CD14-positive monocyte (primary cell): Measurements from ENCODE around the gene JAM3. TPM values are rescaled to one million over a fixed set of nuclear protein-coding genes. Genes with fewer than 3 reads are reported as not detected.

ENCODE experiments used
- DNase-seq, 3 donors: peaks; one replicate each; pipeline ENCODE4 v3.0.0-alpha.2; 2011 to 2022
- H2AFZ ChIP-seq: 2 replicates; pipeline ENCODE4 v1.6.0; 2012; ENCODE audit warnings: mild to moderate bottlenecking, low read depth, low read length, inconsistent platforms; ENCODE audit not compliant: insufficient read depth, poor library complexity, severe bottlenecking
- H3K27ac ChIP-seq, 2 donors: 1 replicate in 1 of 2; 2 replicates in 1 of 2; pipeline ENCODE4 v1.5.1; 2012 to 2013; ENCODE audit warnings: low read length in 2 of 2, control low read depth in 1 of 2, inconsistent platforms in 1 of 2, low read depth in 1 of 2, mild to moderate bottlenecking in 1 of 2
- H3K27me3 ChIP-seq, 2 donors: one replicate each; pipeline versions ENCODE4 v1.6.0 to v1.6.1; 2011 to 2013; ENCODE audit warnings: low read length in 2 of 2; ENCODE audit not compliant: control insufficient read depth in 2 of 2, insufficient read depth in 2 of 2
- H3K36me3 ChIP-seq, 2 donors: replicated peaks in 1 of 2; 1 replicate in 1 of 2; 2 replicates in 1 of 2; pipeline versions ENCODE4 v1.5.1 to v1.6.1; 2012 to 2013; ENCODE audit warnings: low read length in 2 of 2, control low read depth in 1 of 2, inconsistent platforms in 1 of 2, mild to moderate bottlenecking in 1 of 2; ENCODE audit not compliant: insufficient read depth in 2 of 2, control insufficient read depth in 1 of 2
- H3K4me1 ChIP-seq, 2 donors: 1 replicate in 1 of 2; 2 replicates in 1 of 2; pipeline versions ENCODE4 v1.5.1 to v1.6.1; 2012 to 2013; ENCODE audit warnings: low read length in 2 of 2, control low read depth in 1 of 2, inconsistent platforms in 1 of 2, mild to moderate bottlenecking in 1 of 2, moderate library complexity in 1 of 2; ENCODE audit not compliant: insufficient read depth in 2 of 2, control insufficient read depth in 1 of 2
- H3K4me2 ChIP-seq: replicated peaks from 2 replicates; pipeline ENCODE3; 2012; ENCODE audit warnings: low read length, moderate library complexity, mild to moderate bottlenecking; ENCODE audit not compliant: poor library complexity, severe bottlenecking; ENCODE audit errors: extremely low read depth
- H3K4me3 ChIP-seq, 3 experiments: fragments of 200-600 bp in 1 of 3; sonication (generic) in 1 of 3; replicated peaks in 1 of 3; 1 replicate in 2 of 3; 2 replicates in 1 of 3; pipeline ENCODE4 v1.5.1; 2011 to 2013; ENCODE audit warnings: low read length in 3 of 3, mild to moderate bottlenecking in 3 of 3, control low read depth in 2 of 3, low read depth in 2 of 3, inconsistent platforms in 1 of 3, moderate library complexity in 1 of 3
- H3K79me2 ChIP-seq: 2 replicates; pipeline ENCODE4 v1.6.0; 2012; ENCODE audit warnings: mild to moderate bottlenecking, control low read depth, inconsistent platforms, low read length, moderate library complexity; ENCODE audit not compliant: insufficient read depth
- H3K9ac ChIP-seq: 2 replicates; pipeline ENCODE4 v1.6.0; 2017; ENCODE audit warnings: low read length, mild to moderate bottlenecking; ENCODE audit not compliant: insufficient read depth, poor library complexity, severe bottlenecking
- H3K9me3 ChIP-seq, 2 donors: replicated peaks in 1 of 2; 1 replicate in 1 of 2; 2 replicates in 1 of 2; pipeline versions ENCODE4 v1.5.1 to v1.6.1; 2012 to 2013; ENCODE audit warnings: low read length in 2 of 2, control low read depth in 1 of 2; ENCODE audit not compliant: control insufficient read depth in 1 of 2, insufficient read depth in 1 of 2
- H4K20me1 ChIP-seq: 2 replicates; pipeline ENCODE4 v1.6.0; 2012; ENCODE audit warnings: mild to moderate bottlenecking, low read length, control low read depth, moderate library complexity; ENCODE audit not compliant: insufficient read depth
- H3K27ac Mint-ChIP-seq, 7 donors: one replicate each; pipeline ENCODE4 v1.8.0; 2020; ENCODE audit warnings: mild to moderate bottlenecking in 7 of 7, mixed read lengths in 7 of 7, moderate library complexity in 6 of 7, inconsistent platforms in 2 of 7
- H3K27me3 Mint-ChIP-seq, 3 donors: one replicate each; pipeline ENCODE4 v1.8.0; 2021 to 2022; ENCODE audit warnings: low read depth in 3 of 3, mild to moderate bottlenecking in 3 of 3, mixed read lengths in 3 of 3, moderate library complexity in 3 of 3, inconsistent platforms in 1 of 3
- H3K36me3 Mint-ChIP-seq, 2 donors: one replicate each; pipeline ENCODE4 v1.8.0; 2020; ENCODE audit warnings: mixed read lengths in 2 of 2, inconsistent platforms in 1 of 2, mild to moderate bottlenecking in 1 of 2
- H3K4me1 Mint-ChIP-seq: one replicate; pipeline ENCODE4 v1.8.0; 2020; ENCODE audit warnings: mild to moderate bottlenecking, mixed read lengths
- H3K4me3 Mint-ChIP-seq, 2 donors: one replicate each; pipeline ENCODE4 v1.8.0; 2020; ENCODE audit warnings: mild to moderate bottlenecking in 2 of 2, mixed read lengths in 2 of 2, moderate library complexity in 1 of 2
- H3K9me3 Mint-ChIP-seq, 7 donors: one replicate each; pipeline ENCODE4 v1.8.0; 2020 to 2022; ENCODE audit warnings: mixed read lengths in 7 of 7, mild to moderate bottlenecking in 6 of 7, moderate library complexity in 6 of 7, inconsistent platforms in 2 of 7
- WGBS: methylation state at CpG from one replicate; pipeline ENCODE4 v1.1.5; 2013; ENCODE audit warnings: missing lambda C conversion rate; ENCODE audit not compliant: insufficient coverage; 5-methylcytosine and 5-hydroxymethylcytosine counted together
- intact Hi-C, 2 donors: fragments of 100-400 bp; cut with micrococcal nuclease; formaldehyde crosslinking; loops; one replicate each; pipeline versions ENCODE4 v1.15.0 to v1.15.1; 2023
- polyA plus RNA-seq, 3 donors: library from polyadenylated mRNA; depleted of rRNA in 1 of 3; unstranded in 2 of 3; stranded (reverse) in 1 of 3; fragments of 300-500 nt in 2 of 3; fragments of >200 nt in 1 of 3; fragmentation: Illumina TruSeq in 2 of 3; gene quantifications; 1 replicate in 2 of 3; 2 replicates in 1 of 3; pipeline ENCODE4 v1.2.3, GENCODE V29; 2012 to 2021
- TF ChIP-seq, protein P1 (sequence below): fragments of 200-600 bp; IDR thresholded peaks from one replicate; pipeline ENCODE4 v1.8.0; 2022; ENCODE audit warnings: antibody characterized with exemption, mild to moderate bottlenecking

Gene JAM3
- polyA plus RNA-seq, 3 donors, result 0.03 to 0.25 (median 0.12) TPM

DNA sequence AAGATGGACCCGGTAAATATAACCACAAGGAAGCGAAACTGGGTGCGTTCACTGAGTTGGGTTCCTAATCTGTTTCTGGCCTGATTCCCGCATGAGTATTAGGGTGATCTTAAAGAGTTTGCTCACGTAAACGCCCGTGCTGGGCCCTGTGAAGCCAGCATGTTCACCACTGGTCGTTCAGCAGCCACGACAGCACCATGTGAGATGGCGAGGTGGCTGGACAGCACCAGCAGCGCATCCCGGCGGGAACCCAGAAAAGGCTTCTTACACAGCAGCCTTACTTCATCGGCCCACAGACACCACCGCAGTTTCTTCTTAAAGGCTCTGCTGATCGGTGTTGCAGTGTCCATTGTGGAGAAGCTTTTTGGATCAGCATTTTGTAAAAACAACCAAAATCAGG lies 80.5 kb downstream of the JAM3 start:
- H3K9ac ChIP-seq, result no peak overlapping the region
- H3K36me3 Mint-ChIP-seq, result peaks cover 42 to 59% of the 10 kb centered on the region in 2 donors

DNA sequence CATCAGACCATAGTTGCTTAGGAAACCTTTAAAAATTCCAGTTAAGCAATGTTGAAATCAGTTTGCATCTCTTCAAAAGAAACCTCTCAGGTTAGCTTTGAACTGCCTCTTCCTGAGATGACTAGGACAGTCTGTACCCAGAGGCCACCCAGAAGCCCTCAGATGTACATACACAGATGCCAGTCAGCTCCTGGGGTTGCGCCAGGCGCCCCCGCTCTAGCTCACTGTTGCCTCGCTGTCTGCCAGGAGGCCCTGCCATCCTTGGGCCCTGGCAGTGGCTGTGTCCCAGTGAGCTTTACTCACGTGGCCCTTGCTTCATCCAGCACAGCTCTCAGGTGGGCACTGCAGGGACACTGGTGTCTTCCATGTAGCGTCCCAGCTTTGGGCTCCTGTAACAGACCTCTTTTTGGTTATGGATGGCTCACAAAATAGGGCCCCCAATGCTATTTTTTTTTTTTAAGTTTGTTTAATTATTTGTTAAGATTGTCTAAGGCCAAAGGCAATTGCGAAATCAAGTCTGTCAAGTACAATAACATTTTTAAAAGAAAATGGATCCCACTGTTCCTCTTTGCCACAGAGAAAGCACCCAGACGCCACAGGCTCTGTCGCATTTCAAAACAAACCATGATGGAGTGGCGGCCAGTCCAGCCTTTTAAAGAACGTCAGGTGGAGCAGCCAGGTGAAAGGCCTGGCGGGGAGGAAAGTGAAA lies 81.5 kb downstream of the JAM3 start:
- H3K27ac Mint-ChIP-seq, result peak overlapping the region in 1 of 7 donors; percentile 46

More for the DNA sequence above, 80.5 kb downstream of the JAM3 start:
- intact Hi-C loops, result no loop called here
- H2AFZ ChIP-seq, result no peak overlapping the region
- H3K27me3 ChIP-seq, result no peaks in the 10 kb centered on the region
- TF ChIP-seq, protein P1, sequence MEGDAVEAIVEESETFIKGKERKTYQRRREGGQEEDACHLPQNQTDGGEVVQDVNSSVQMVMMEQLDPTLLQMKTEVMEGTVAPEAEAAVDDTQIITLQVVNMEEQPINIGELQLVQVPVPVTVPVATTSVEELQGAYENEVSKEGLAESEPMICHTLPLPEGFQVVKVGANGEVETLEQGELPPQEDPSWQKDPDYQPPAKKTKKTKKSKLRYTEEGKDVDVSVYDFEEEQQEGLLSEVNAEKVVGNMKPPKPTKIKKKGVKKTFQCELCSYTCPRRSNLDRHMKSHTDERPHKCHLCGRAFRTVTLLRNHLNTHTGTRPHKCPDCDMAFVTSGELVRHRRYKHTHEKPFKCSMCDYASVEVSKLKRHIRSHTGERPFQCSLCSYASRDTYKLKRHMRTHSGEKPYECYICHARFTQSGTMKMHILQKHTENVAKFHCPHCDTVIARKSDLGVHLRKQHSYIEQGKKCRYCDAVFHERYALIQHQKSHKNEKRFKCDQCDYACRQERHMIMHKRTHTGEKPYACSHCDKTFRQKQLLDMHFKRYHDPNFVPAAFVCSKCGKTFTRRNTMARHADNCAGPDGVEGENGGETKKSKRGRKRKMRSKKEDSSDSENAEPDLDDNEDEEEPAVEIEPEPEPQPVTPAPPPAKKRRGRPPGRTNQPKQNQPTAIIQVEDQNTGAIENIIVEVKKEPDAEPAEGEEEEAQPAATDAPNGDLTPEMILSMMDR, result no peak
- H3K4me1 ChIP-seq, result peaks cover 0 to 7% of the 10 kb centered on the region in 2 donors
- H3K9me3 Mint-ChIP-seq, result peaks cover 0 to 4% (median 1%) of the 10 kb centered on the region in 7 donors
- no peak for DNase-seq
- H3K4me1 Mint-ChIP-seq, result peaks cover 14% of the 10 kb centered on the region
- WGBS, result 91% methylated on average over 10 of the region's 16 CpGs
- peaks cover 0 to 4% of the 10 kb centered on the region in 2 donors for H3K9me3 ChIP-seq
- peak overlapping the region in 2 of 7 donors; percentile 25 to 42 for H3K27ac Mint-ChIP-seq
- no peaks in the 10 kb centered on the region for H3K79me2 ChIP-seq
- H4K20me1 ChIP-seq, result no peaks in the 10 kb centered on the region
- no peak overlapping the region for H3K4me2 ChIP-seq
- peaks cover 9 to 48% of the 10 kb centered on the region in 2 donors for H3K36me3 ChIP-seq
- no peak overlapping the region for H3K27ac ChIP-seq
- H3K4me3 Mint-ChIP-seq, result no peak overlapping the region
- H3K27me3 Mint-ChIP-seq, result no peaks in the 10 kb centered on the region
- no peak overlapping the region for H3K4me3 ChIP-seq

More for the DNA sequence above, 81.5 kb downstream of the JAM3 start:
- H3K9me3 ChIP-seq, result no peaks in the 10 kb centered on the region
- no peak overlapping the region for H3K4me3 Mint-ChIP-seq
- peaks cover 14% of the 10 kb centered on the region for H3K4me1 Mint-ChIP-seq
- no peak overlapping the region for H3K27ac ChIP-seq
- H3K9ac ChIP-seq, result no peak overlapping the region
- H3K4me3 ChIP-seq, result no peak overlapping the region
- no peak overlapping the region for H2AFZ ChIP-seq
- H3K27me3 ChIP-seq, result no peaks in the 10 kb centered on the region
- H3K9me3 Mint-ChIP-seq, result no peaks in the 10 kb centered on the region
- peaks cover 16 to 57% of the 10 kb centered on the region in 2 donors for H3K36me3 ChIP-seq
- 81% methylated on average over 9 of the region's 12 CpGs for WGBS
- no peaks in the 10 kb centered on the region for H3K79me2 ChIP-seq
- H4K20me1 ChIP-seq, result no peaks in the 10 kb centered on the region
- peaks cover 49 to 68% of the 10 kb centered on the region in 2 donors for H3K36me3 Mint-ChIP-seq
- H3K4me2 ChIP-seq, result no peak overlapping the region
- H3K4me1 ChIP-seq, result peaks cover 0 to 7% of the 10 kb centered on the region in 2 donors
- intact Hi-C loops, result no loop called here
- TF ChIP-seq, protein P1, result no peak
- H3K27me3 Mint-ChIP-seq, result no peaks in the 10 kb centered on the region
- no peak for DNase-seq
